HK-2 (cell line): ENCODE data around the gene EPS15.
"Not testable (repeated sequence)": the region's sequence is repeated elsewhere in the genome, so short reads cannot be mapped to it uniquely, and the experiment has no call there.

Experiments used
- DNase-seq: peaks from one replicate; pipeline ENCODE4 v3.0.0-alpha.2; 2018; ENCODE audit not compliant: unreplicated experiment

EPS15 gene

GRCh38 chr1:51469518-51469917 lies 49.5 kb downstream of the EPS15 start:
- DNase-seq, result no peak

GRCh38 chr1:51464828-51465227 lies 54.2 kb downstream of the EPS15 start:
- no peak for DNase-seq

- DNase-seq, result no peak
These were observed 55.5 kb downstream of the EPS15 start for GRCh38 chr1:51463561-51463960.

GRCh38 chr1:51462289-51462688 lies 56.8 kb downstream of the EPS15 start:
- DNase-seq, result not testable (repeated sequence)

- DNase-seq, result no peak
These were observed 64.5 kb downstream of the EPS15 start for GRCh38 chr1:51454554-51454953.

- no peak for DNase-seq
These were observed 66.1 kb downstream of the EPS15 start for GRCh38 chr1:51453010-51453409.

GRCh38 chr1:51448844-51449454 lies 70.1 kb downstream of the EPS15 start:
- DNase-seq, result not testable (repeated sequence)

GRCh38 chr1:51445351-51446090 lies 73.5 kb downstream of the EPS15 start:
- DNase-seq, result no peak

- no peak for DNase-seq
These were observed 74.4 kb downstream of the EPS15 start for GRCh38 chr1:51444534-51445192.

GRCh38 chr1:51444096-51444495 lies 75.0 kb downstream of the EPS15 start:
- DNase-seq, result no peak

GRCh38 chr1:51443555-51443954 lies 75.5 kb downstream of the EPS15 start:
- no peak for DNase-seq

- no peak for DNase-seq
These were observed 76.5 kb downstream of the EPS15 start for GRCh38 chr1:51442616-51443015.

GRCh38 chr1:51442198-51442597 lies 76.9 kb downstream of the EPS15 start:
- no peak for DNase-seq

- DNase-seq, result no peak
These were observed 79.2 kb downstream of the EPS15 start for GRCh38 chr1:51439895-51440294.

GRCh38 chr1:51439053-51439452 lies 80.0 kb downstream of the EPS15 start:
- no peak for DNase-seq

- not testable (repeated sequence) for DNase-seq
These were observed 81.7 kb downstream of the EPS15 start for GRCh38 chr1:51437391-51437790.

- DNase-seq, result no peak
These were observed 83.2 kb downstream of the EPS15 start for GRCh38 chr1:51435878-51436277.

GRCh38 chr1:51433972-51434510 lies 85.0 kb downstream of the EPS15 start:
- no peak for DNase-seq

- no peak for DNase-seq
These were observed 85.6 kb downstream of the EPS15 start for GRCh38 chr1:51433269-51433971.

GRCh38 chr1:51432146-51432545 lies 86.9 kb downstream of the EPS15 start:
- DNase-seq, result no peak

GRCh38 chr1:51427438-51427837 lies 91.6 kb downstream of the EPS15 start:
- no peak for DNase-seq

GRCh38 chr1:51425955-51426354 lies 93.1 kb downstream of the EPS15 start:
- no peak for DNase-seq
